Upper lobe of left lung (tissue), 6 donors: ENCODE results near the gene EPHA8. TPM values are rescaled to one million over a fixed set of nuclear protein-coding genes. Genes with fewer than 3 reads are reported as not detected.
A peak's percentile ranks its signal among the peaks of the same experiment; 100 is the strongest.

Experiments
- ATAC-seq, 2 donors: fragments of 200-7000 bp; cut with Tn5 transposase; one replicate each; pipeline ENCODE4 v1.9.1; 2022; ENCODE audit warnings: mild to moderate bottlenecking in 2 of 2, moderate library complexity in 2 of 2; ENCODE audit not compliant: low FRiP score in 2 of 2
- DNase-seq, 2 donors: peaks; one replicate each; pipeline ENCODE4 v3.0.0-alpha.2; 2019 to 2020
- H3K27ac ChIP-seq, 4 donors: fragments of 200-600 bp; sonication (generic); one replicate each; pipeline ENCODE4 v1.5.1; 2016 to 2019
- H3K27me3 ChIP-seq, 4 donors: fragments of 200-600 bp; sonication (generic); one replicate each; pipeline ENCODE4 v1.5.1; 2017 to 2019
- H3K36me3 ChIP-seq, 4 donors: fragments of 200-600 bp; sonication (generic); one replicate each; pipeline ENCODE4 v1.5.1; 2016 to 2019
- H3K4me1 ChIP-seq, 4 donors: fragments of 200-600 bp; sonication (generic); one replicate each; pipeline ENCODE4 v1.5.1; 2018 to 2019
- H3K4me3 ChIP-seq, 4 donors: fragments of 200-600 bp; sonication (generic); one replicate each; pipeline ENCODE4 v1.5.1; 2017 to 2019; ENCODE audit warnings: mild to moderate bottlenecking in 2 of 4, moderate library complexity in 1 of 4
- H3K9me3 ChIP-seq, 4 donors: fragments of 200-600 bp; sonication (generic); one replicate each; pipeline ENCODE4 v1.5.1; 2018 to 2019
- CTCF ChIP-seq, 6 experiments: fragments of 450-650 bp in 4 of 6; fragments of 200-600 bp in 2 of 6; sonication (generic) in 2 of 6; IDR thresholded peaks; one replicate each; pipeline ENCODE4 v1.5.1; 2016 to 2019; ENCODE audit warnings: antibody characterized with exemption in 6 of 6
- EP300 ChIP-seq, 4 donors: sonication (generic); formaldehyde crosslinking; IDR thresholded peaks; one replicate each; pipeline ENCODE4 v1.5.1; 2017; ENCODE audit warnings: antibody characterized with exemption in 4 of 4, control low read depth in 2 of 4
- POLR2A ChIP-seq, 4 donors: fragments of 450-650 bp; IDR thresholded peaks; one replicate each; pipeline ENCODE4 v1.5.1; 2016 to 2017; ENCODE audit warnings: antibody characterized with exemption in 4 of 4, mild to moderate bottlenecking in 2 of 4
- POLR2AphosphoS5 ChIP-seq, 2 donors: sonication (generic); formaldehyde crosslinking; IDR thresholded peaks; one replicate each; pipeline ENCODE4 v1.5.1; 2017; ENCODE audit warnings: antibody characterized with exemption in 2 of 2
- WGBS, 2 donors: methylation state at CpG; one replicate each; pipeline ENCODE4 v1.1.5; 2017 to 2018; 5-methylcytosine and 5-hydroxymethylcytosine counted together
- total RNA-seq, 6 donors: library from RNA; depleted of rRNA in 4 of 6; stranded (reverse); fragments of >200 nt in 4 of 6; gene quantifications; one replicate each; pipeline versions ENCODE4 v1.1.0 to v1.2.1, GENCODE V29; 2016 to 2021
- donor health status: DM: no; HTN: no; CAD: no; lungs with moderate emphysema.
- donor health status: DM: no; HTN: yes; CAD: no; lungs with severe emphysema.

EPHA8 gene
- total RNA-seq, 6 donors from 2014 or later: not detected

GRCh38 chr1:22612671-22613571, 49.6 kb downstream of the EPHA8 start:
- Histone ChIP-seq H3K27ac (no peak overlapping the region), H3K4me1 (no peaks in the 10 kb centered on the region), H3K4me3 (no peak overlapping the region), H3K36me3 (no peaks in the 10 kb centered on the region), H3K9me3 (no peaks in the 10 kb centered on the region), H3K27me3 (no peaks in the 10 kb centered on the region)
- WGBS, 2 donors: 38 to 60% methylated on average over 9 to 12 of the region's 12 CpGs
- TF ChIP-seq CTCF (IDR thresholded peaks at IDR 0.05) (no peak), POLR2A (IDR thresholded peaks at IDR 0.05) (no peak), POLR2AphosphoS5 (IDR thresholded peaks at IDR 0.05) (no peak), EP300 (IDR thresholded peaks at IDR 0.05) (no peak)
- ATAC-seq (no peak), DNase-seq (no peak)

- no peaks in the 10 kb centered on the region for H3K4me1 ChIP-seq
- WGBS, 2 donors: 53 to 79% methylated on average over 4 to 5 of the region's 5 CpGs
- TF ChIP-seq POLR2A (IDR thresholded peaks at IDR 0.05) (no peak), CTCF (IDR thresholded peaks at IDR 0.05) (no peak), POLR2AphosphoS5 (IDR thresholded peaks at IDR 0.05) (no peak), EP300 (IDR thresholded peaks at IDR 0.05) (no peak)
- DNase-seq (no peak), ATAC-seq (no peak)
- H3K9me3 ChIP-seq: no peaks in the 10 kb centered on the region
- no peaks in the 10 kb centered on the region for H3K36me3 ChIP-seq
- no peak overlapping the region for H3K27ac ChIP-seq
- no peak overlapping the region for H3K4me3 ChIP-seq
- H3K27me3 ChIP-seq: peaks cover 0 to 2% (median 0%) of the 10 kb centered on the region in 4 donors
Measured at GRCh38 chr1:22613572-22613918, 50.3 kb downstream of the EPHA8 start.

DNA sequence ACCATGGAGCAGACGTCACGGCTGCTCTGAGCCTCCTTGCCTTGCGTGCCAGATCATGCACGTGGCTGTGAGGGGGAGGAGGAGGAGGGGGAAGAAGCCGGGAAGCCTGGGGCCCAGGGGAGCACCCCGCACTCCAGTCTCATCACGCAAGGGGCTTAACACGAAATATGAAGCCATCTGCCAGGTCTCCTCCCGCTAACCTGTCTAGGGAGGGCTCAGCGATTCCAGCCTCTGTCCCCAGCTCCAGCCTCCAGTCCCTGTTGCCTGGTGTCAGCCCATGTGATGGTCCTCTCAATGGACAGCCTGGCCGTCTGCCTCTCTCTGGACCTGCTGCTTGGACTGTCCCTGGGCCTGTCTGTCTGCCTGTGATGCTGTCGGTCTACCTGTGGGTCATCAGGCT, 50.7 kb downstream of the EPHA8 start:
- Histone ChIP-seq H3K36me3 (no peaks in the 10 kb centered on the region), H3K27ac (no peak overlapping the region), H3K27me3 (peaks cover 0 to 2% (median 0%) of the 10 kb centered on the region in 4 donors), H3K9me3 (no peaks in the 10 kb centered on the region), H3K4me1 (no peaks in the 10 kb centered on the region), H3K4me3 (no peak overlapping the region)
- no peak for DNase-seq
- no peak for ATAC-seq
- 49 to 55% methylated on average over 12 of the region's 12 CpGs for WGBS, 2 donors
- no peak for TF ChIP-seq CTCF (IDR thresholded peaks at IDR 0.05)
- no peak for TF ChIP-seq POLR2AphosphoS5 (IDR thresholded peaks at IDR 0.05)
- no peak for TF ChIP-seq POLR2A (IDR thresholded peaks at IDR 0.05)
- no peak for TF ChIP-seq EP300 (IDR thresholded peaks at IDR 0.05)

DNA sequence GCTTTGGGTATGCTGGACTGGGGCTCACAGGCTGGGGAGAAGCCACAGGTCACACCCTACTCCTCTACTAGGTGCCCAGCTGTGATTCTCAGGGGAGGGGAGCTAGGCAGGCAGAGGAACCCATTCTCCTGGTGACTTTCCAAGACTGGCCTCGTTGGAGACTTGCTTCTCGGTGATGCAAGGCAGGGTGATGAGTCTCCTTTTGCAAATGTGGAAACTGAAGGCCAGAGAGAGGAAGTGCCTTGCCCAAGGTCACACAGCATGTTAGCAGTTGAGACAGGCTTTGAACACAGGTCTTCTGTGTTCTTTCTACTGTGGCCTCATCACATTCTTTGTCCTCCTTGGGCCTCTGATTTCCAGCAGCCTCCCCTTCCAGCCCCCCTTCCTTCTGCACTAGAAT, 52.6 kb downstream of the EPHA8 start:
- TF ChIP-seq CTCF (IDR thresholded peaks at IDR 0.05) (no peak), EP300 (IDR thresholded peaks at IDR 0.05) (no peak)
- H3K27me3 ChIP-seq: peaks cover 0 to 2% (median 0%) of the 10 kb centered on the region in 4 donors
- whole genome bisulfite sequencing, 2 donors: 42% methylated on average over 2 of the region's 2 CpGs; no CpG with 5 or more reads in 1 of the 2 donors
- no peaks in the 10 kb centered on the region for H3K36me3 ChIP-seq
- DNase-seq (no peak), ATAC-seq (no peak)
- H3K4me3 ChIP-seq: no peak overlapping the region
- H3K4me1 ChIP-seq: no peaks in the 10 kb centered on the region
- no peak overlapping the region for H3K27ac ChIP-seq
- no peaks in the 10 kb centered on the region for H3K9me3 ChIP-seq

GRCh38 chr1:22616571-22616970, 53.3 kb downstream of the EPHA8 start:
- H3K9me3 ChIP-seq: no peaks in the 10 kb centered on the region
- no peak overlapping the region for H3K4me3 ChIP-seq
- H3K36me3 ChIP-seq: no peaks in the 10 kb centered on the region
- 20 to 55% methylated on average over 3 to 11 of the region's 11 CpGs for WGBS, 2 donors
- H3K27ac ChIP-seq: no peak overlapping the region
- H3K27me3 ChIP-seq: peaks cover 0 to 2% (median 0%) of the 10 kb centered on the region in 4 donors
- no peaks in the 10 kb centered on the region for H3K4me1 ChIP-seq
- DNase-seq (peak in 1 of 2 donors; percentile 53), ATAC-seq (no peak)
- TF ChIP-seq CTCF (IDR thresholded peaks at IDR 0.05): no peak
- TF ChIP-seq POLR2A (IDR thresholded peaks at IDR 0.05): no peak
- no peak for TF ChIP-seq EP300 (IDR thresholded peaks at IDR 0.05)
